Calu3 (cell line): ENCODE data around the gene TMEM108. TPM values are rescaled to one million over a fixed set of nuclear protein-coding genes. Genes with fewer than 3 reads are reported as not detected.

Source experiments
- BruUV-seq: library from RNA; stranded (reverse); fragments of 400-500 nt; replicated peaks from 2 replicates; lab custom pipeline; 2021; lab: Mats Ljungman, UMichigan
- CTCF ChIA-PET: fragments of 300-600 bp; sonication (Branson Sonifier 250); formaldehyde crosslinking; loops from one replicate; lab custom pipeline; 2022; ENCODE audit warnings: antibody characterized with exemption; lab: Charles Lee
- DNase-seq: peaks from one replicate; pipeline ENCODE4 v3.0.0; 2022
- H3K27ac Mint-ChIP-seq: one replicate; pipeline ENCODE4 v1.8.0; 2022; ENCODE audit warnings: mixed read lengths; ENCODE audit not compliant: unreplicated experiment
- H3K27me3 Mint-ChIP-seq: one replicate; pipeline ENCODE4 v1.8.0; 2022; ENCODE audit warnings: mixed read lengths; ENCODE audit not compliant: unreplicated experiment
- H3K36me3 Mint-ChIP-seq: one replicate; pipeline ENCODE4 v1.8.0; 2022; ENCODE audit warnings: mild to moderate bottlenecking, moderate library complexity, mixed read lengths; ENCODE audit not compliant: insufficient read depth, unreplicated experiment
- H3K4me1 Mint-ChIP-seq: one replicate; pipeline ENCODE4 v1.8.0; 2022; ENCODE audit warnings: mild to moderate bottlenecking, low read depth, mixed read lengths; ENCODE audit not compliant: unreplicated experiment
- H3K4me3 Mint-ChIP-seq: one replicate; pipeline ENCODE4 v1.8.0; 2022; ENCODE audit warnings: mild to moderate bottlenecking, low read depth, moderate library complexity, mixed read lengths; ENCODE audit not compliant: unreplicated experiment
- H3K9me3 Mint-ChIP-seq: one replicate; pipeline ENCODE4 v1.8.0; 2022; ENCODE audit warnings: low read depth, mixed read lengths; ENCODE audit not compliant: unreplicated experiment
- intact Hi-C: fragments of 100-400 bp; cut with micrococcal nuclease; formaldehyde crosslinking; loops from one replicate; pipeline ENCODE4 v1.10.0; 2022; ENCODE audit not compliant: unreplicated experiment
- total RNA-seq: library from RNA; stranded (reverse); gene quantifications from 2 replicates; pipeline ENCODE4 v1.2.3, GENCODE V29; 2022
- TF ChIP-seq, protein P1 (sequence below): fragments of 200-600 bp; IDR thresholded peaks from one replicate; pipeline ENCODE4 v1.8.0; 2022; ENCODE audit warnings: antibody characterized with exemption; ENCODE audit not compliant: unreplicated experiment

Gene TMEM108
- total RNA-seq, 1 experiment from 2014 or later, result not detected

GRCh38 chr3:133282236-133282635 is 244.0 kb downstream of the TMEM108 start:
- Mint-ChIP-seq H3K4me3 (no peak overlapping the region), H3K36me3 (no peaks in the 10 kb centered on the region), H3K27ac (no peak overlapping the region), H3K9me3 (no peaks in the 10 kb centered on the region), H3K4me1 (no peaks in the 10 kb centered on the region), H3K27me3 (peaks cover 57% of the 10 kb centered on the region)
- no peak for DNase-seq
- CTCF ChIA-PET, result no interaction called here
- TF ChIP-seq, protein P1, sequence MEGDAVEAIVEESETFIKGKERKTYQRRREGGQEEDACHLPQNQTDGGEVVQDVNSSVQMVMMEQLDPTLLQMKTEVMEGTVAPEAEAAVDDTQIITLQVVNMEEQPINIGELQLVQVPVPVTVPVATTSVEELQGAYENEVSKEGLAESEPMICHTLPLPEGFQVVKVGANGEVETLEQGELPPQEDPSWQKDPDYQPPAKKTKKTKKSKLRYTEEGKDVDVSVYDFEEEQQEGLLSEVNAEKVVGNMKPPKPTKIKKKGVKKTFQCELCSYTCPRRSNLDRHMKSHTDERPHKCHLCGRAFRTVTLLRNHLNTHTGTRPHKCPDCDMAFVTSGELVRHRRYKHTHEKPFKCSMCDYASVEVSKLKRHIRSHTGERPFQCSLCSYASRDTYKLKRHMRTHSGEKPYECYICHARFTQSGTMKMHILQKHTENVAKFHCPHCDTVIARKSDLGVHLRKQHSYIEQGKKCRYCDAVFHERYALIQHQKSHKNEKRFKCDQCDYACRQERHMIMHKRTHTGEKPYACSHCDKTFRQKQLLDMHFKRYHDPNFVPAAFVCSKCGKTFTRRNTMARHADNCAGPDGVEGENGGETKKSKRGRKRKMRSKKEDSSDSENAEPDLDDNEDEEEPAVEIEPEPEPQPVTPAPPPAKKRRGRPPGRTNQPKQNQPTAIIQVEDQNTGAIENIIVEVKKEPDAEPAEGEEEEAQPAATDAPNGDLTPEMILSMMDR, result no peak
- BruUV-seq, result no TSS peak
- intact Hi-C loops, result loop anchor here (5.0 kb wide), 1 partner anchor 140 kb away; no protein-coding TSS in a partner anchor

- no TSS peak for BruUV-seq
- Mint-ChIP-seq H3K4me1 (no peaks in the 10 kb centered on the region), H3K9me3 (no peaks in the 10 kb centered on the region), H3K36me3 (no peaks in the 10 kb centered on the region), H3K27ac (no peak overlapping the region), H3K27me3 (peaks cover 57% of the 10 kb centered on the region), H3K4me3 (no peak overlapping the region)
- intact Hi-C loops, result loop anchor here (5.0 kb wide), 1 partner anchor 138 kb away; no protein-coding TSS in a partner anchor
- DNase-seq, result no peak
- TF ChIP-seq, protein P1, result no peak
- CTCF ChIA-PET, result no interaction called here
Observed at GRCh38 chr3:133283958-133284807, 246.0 kb downstream of the TMEM108 start.

GRCh38 chr3:133289322-133289721 is 251.1 kb downstream of the TMEM108 start:
- no peaks in the 10 kb centered on the region for H3K36me3 Mint-ChIP-seq
- DNase-seq, result no peak
- intact Hi-C loops, result no loop called here
- H3K27ac Mint-ChIP-seq, result no peak overlapping the region
- no peak overlapping the region for H3K4me3 Mint-ChIP-seq
- H3K27me3 Mint-ChIP-seq, result peaks cover 56% of the 10 kb centered on the region
- no peaks in the 10 kb centered on the region for H3K4me1 Mint-ChIP-seq
- TF ChIP-seq, protein P1, result no peak
- no TSS peak for BruUV-seq
- CTCF ChIA-PET, result no interaction called here
- H3K9me3 Mint-ChIP-seq, result no peaks in the 10 kb centered on the region

DNA sequence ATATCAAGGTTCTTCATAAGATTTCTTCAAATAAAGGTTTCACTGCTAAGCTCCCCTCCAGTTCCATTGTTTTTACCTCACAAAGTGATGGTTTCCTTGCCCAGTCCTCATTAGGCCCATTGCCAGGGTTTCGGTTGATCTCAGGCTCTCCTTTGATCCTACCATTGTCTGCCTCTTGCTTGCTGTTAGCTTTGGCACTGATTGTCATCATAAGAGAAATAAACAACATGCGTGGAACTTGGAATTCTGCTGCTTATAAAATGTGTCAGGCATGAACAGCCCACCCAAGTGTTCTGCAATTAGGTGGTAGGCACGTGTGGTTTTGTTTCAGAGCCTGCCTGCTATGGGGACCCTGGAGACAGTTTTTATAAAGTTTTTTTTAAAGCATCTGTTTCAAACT is 254.1 kb downstream of the TMEM108 start:
- TF ChIP-seq, protein P1, result no peak
- peaks cover 44% of the 10 kb centered on the region for H3K27me3 Mint-ChIP-seq
- no peak overlapping the region for H3K4me3 Mint-ChIP-seq
- no peaks in the 10 kb centered on the region for H3K36me3 Mint-ChIP-seq
- DNase-seq, result no peak
- no peak overlapping the region for H3K27ac Mint-ChIP-seq
- CTCF ChIA-PET, result no interaction called here
- peaks cover 10% of the 10 kb centered on the region for H3K4me1 Mint-ChIP-seq
- intact Hi-C loops, result no loop called here
- BruUV-seq, result no TSS peak
- H3K9me3 Mint-ChIP-seq, result no peaks in the 10 kb centered on the region
